HG03139 (cell line): ENCODE results near the gene IZUMO1.
"Not testable (repeated sequence)": the region's sequence is repeated elsewhere in the genome, so short reads cannot be mapped to it uniquely, and the experiment has no call there.

Source experiments
- ATAC-seq: cut with Tn5 transposase; IDR thresholded peaks from one replicate; pipeline ENCODE4 v1.9.1; 2021; ENCODE audit not compliant: unreplicated experiment

The IZUMO1 gene

DNA sequence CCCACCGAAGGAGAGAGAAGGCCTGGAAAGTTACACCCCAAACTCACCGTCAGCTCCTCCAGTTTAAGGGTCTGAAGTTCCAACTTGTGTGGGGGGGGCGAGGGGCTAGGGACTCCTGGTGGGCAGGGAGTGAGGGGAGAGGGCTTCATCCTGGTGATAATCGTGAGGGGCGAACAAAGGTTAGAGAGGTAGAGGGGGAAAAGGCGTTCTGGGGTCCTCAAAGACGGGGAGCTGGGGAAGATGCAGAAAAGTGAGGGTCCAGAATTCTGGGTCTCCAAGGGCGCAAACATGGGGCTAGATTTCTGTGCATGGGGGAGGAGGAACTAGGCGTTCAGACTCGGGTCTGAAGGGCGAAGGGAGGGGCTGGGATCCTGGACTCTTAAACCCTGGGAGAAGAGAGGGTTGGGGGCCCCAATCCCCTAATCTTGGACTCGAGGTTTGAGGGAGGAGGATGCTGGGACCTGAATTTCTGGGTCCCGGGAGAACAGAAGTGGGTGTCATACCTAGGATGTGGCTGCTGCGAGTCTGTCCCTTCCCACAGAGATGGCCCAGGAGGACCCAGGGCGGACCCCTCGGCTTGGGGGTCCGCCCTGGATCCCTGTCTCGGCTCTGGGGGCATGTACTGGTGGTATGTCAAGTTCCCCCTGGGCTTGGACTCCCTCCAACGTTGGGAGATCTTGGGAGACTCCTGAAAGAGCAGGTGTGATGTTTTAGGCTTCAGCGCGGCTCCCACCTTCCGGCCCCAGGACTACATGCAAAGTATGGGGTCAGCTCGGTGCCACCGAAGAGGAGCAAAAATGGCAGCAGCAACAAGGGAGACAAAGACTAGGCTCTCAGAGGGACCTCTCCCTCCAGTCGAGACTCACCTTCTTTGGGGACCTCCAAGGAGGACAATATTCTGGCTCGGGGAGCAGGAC lies 31.7 kb downstream of the IZUMO1 start:
- no peak for ATAC-seq

DNA sequence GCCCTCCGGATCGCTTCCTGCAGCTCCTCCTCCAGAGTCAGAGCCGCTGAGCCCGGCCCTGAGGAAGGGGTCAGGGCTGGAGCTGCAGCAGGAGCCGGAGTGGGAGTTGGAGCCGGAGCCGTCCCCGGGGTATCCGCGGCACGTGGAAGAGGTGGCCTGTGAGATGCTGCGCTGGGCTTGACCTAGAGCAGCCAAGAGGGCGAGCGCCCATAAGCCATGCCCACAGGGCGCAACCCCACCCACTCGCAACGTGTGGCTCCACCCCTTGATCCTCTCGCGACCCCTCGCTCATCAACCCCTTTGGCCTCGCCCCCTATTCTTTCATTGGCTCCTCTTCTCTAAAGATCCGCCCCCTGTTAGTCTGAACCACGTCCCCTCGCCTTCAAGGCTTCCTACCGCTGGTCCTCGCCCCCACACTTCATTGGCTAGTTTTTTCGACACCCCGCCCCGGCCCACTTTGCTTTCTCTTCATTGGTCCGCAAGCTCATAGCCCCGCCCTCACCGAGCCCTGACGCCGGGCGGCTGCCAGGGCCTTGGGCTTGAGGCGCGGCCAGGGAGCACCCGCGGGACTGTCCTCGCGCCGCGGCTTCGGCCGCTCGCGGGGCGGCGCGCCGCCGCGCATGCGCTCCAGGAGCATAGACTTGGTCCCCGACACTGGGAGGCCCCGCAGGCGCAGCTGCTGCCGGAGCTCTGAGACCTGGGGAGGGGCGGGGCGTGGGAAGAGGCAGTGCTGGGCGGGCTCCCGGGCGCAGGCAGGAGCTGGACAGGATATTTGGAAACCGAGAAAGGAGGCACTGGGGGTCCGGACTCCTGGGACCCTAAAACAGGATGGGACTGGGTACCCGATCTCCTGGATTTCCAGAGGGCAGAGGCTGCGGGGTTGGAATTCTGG lies 32.6 kb downstream of the IZUMO1 start:
- ATAC-seq: peak; percentile 85

DNA sequence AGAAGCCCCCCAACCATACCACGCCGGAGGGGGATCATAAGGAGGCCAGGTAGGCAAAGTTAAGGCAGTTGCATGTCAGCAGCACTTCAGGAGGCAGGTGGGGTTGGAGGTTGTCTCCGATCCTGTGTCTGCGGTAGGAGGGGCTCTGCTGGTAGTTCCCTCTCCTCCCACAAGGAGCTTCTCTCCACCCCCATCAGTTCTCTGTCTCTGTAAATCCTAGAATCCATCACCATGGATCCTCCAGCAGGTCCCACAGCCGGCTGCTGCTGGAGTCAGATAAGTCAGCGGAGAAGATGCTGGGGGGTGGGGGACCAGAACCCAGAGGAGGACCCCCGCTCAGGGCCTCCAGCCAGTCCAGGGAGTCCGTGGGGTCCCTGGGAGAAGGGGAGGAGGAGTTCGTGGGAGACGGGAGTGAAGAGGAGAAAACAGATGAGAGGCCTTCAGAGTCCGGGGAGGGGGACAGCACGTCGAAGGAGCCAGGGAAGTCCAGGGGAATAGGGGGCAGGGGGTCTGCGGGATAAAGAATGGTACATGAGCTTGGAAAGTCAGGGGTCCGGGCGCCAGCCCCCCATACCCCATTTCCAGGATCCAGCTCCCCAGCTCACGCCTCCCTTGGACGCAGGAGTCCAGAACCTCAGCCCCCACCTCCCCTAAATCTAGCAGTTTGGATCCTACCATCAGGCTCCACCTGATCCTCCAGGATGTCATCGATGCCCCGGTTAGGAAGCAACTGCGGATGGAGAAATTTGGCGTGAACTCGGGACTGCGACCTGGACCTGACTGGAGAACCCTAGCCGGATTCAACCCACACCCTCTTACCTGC lies 33.5 kb downstream of the IZUMO1 start:
- no peak for ATAC-seq

DNA sequence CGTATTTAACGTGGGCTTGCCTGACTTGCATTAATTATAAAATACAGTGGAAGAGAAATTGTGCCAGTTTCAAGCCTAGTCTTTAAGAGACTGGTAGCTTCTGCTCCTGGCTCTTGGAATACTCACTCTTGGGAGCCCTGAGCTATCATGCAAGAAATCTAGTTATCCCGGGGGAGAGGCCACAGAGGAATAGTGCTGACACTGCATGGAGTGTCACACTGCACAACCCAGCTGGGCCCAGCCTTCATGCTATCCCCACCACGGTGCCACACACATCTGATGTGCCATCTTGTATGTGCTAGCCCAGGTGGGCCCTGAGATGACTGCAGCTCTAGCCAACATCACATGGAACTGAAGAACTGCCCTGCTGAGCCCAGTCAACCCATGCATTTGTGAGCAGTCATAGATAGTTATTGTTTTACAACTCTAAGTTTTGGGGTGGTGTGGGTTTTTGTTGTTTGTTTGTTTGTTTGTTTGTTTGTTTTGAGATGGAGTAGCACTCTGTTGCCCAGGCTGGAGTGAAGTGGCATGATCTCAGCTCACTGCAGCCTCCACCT lies 35.5 kb downstream of the IZUMO1 start:
- no peak for ATAC-seq

DNA sequence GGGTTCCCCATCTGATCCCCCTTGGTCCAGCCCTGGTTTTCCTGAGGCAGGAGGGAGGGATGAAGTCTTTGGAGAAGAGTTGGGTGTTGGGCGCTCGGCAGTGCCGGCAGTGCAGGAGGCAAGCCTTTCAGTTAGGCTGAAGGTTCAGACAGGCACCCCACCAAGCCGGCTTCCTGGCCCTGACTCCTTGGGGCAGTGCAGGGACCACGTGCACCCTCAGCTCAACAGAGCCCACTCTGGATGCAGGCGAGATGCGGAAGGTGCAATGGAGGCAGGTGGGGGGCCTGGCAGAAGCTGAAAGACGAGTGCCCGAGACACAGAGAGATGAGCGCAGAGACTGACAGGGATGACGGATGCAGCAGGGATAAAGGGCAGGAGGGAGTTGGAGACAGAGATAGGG lies 38.2 kb downstream of the IZUMO1 start:
- no peak for ATAC-seq

DNA sequence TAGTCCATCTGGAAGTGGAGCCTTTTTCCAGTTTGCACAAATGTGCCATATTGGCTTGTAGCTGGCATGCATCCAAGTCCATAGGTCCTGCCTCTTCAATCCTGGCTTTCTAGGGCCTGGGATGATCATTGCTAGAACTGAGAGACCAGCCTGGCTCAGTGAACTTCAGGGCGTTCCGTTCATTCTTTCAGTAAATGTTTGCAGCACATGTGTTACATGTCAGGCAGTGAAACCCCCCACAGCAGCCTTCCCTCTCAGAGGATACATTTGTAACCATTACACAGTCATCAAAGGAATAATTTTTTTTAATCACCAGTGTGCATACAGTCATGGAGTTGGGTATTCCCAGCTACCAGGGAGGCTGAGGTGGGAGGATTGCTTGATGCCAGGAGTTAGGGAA lies 41.3 kb downstream of the IZUMO1 start:
- no peak for ATAC-seq

DNA sequence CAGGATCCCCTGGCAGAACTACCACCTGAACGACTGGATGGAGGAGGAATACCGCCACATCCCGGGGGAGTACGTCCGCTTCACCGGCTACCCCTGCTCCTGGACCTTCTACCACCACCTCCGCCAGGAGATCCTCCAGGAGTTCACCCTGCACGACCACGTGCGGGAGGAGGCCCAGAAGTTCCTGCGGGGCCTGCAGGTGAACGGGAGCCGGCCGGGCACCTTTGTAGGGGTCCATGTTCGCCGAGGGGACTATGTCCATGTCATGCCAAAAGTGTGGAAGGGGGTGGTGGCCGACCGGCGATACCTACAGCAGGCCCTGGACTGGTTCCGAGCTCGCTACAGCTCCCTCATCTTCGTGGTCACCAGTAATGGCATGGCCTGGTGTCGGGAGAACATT lies 43.4 kb downstream of the IZUMO1 start:
- ATAC-seq: no peak

DNA sequence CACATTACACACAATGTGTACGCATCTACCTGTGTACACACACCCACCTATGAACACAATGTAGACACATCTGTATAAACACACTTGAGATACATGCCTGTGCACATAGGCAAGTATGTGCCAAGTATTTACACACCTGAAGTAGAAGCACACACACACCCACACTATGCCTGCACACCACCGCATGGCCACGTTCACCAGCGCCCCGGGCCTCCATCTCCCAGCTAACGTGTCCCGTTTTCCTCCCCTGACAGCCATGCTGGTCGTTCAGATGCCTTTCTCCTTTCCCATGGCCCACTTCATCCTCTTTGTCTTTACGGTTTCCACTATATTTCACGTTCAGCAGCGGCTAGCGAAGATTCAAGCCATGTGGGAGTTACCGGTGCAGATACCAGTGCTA lies 44.0 kb downstream of the IZUMO1 start:
- no peak for ATAC-seq

DNA sequence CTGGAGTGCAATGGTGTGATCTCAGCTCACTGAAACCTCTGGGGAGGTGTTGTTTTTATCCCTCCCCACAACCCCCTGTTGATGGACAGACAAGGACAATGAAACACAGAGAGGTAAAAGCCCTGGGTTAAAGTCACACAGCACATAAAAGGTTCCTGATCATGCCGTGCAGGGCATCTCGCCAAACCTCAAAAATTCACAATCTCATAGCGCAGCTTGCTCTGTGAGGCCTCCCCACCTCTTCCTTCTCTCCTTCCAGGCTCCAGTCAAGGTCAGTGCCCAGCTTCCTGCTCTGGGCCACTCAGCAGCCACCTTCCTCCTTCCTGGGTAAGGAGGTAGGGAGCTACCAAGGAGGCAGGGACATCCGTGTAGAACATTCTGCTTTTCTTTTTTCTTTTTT lies 48.7 kb downstream of the IZUMO1 start:
- no peak for ATAC-seq

DNA sequence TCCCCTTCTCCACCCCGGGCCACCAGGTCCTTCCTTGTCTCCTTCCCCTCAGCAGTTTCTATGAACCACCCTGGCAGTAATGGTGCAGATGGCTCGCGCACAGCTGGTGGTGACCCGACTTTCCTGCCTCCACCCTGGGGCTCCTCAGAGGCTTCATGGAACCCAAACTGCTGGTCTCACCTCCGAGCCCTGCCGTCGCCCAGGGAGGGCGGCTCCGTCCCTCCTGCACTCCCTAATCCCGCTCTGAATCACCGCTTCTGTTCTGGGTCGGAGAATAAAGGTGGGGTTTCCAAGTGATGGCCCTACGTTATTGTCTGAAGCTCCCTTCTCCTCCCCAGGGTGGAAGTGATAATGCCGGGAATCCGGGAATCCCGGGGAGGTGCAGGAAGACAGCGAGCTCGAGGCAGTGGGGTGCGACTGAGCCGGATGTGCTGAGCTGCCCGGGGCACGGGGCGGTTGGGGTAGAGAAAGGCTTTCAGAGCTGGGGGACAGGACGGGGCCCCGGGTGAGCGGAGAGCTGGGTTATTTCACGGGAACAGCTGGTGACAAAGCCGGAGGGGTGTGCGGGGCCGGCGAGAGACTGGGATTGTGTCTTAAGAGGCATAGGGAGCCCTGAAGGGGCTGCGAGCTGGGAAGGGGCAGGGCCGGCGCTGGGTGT lies 50.2 kb downstream of the IZUMO1 start:
- no peak for ATAC-seq

DNA sequence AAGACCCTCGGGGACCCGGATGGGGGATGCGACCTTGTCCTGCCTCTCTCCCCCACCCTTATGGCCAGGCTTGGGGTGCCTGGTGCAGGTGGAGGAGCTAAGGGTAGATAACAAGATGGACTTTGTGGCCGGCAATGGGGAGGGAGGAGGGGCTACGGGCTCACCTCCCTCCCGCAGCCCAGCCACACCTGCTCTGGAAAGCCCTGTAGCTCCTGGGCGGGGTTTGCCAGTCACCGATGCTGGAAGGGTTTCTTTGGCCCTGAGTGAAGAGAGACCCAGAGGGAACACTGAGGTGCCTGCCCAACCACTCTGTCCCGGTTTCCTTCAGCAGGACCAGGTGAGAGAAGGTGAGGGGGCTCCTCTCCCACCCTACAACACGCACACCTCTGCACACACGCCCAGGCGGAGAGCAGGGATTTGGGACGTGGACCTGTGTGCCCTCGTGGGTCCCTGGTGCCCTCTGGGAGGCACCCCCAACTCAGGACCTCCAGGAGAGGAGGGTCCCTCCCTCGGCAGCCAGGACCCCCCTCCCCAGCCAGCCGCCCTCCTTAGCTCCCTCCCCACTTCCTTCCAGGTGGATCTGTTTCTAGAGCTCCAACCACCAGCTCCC lies 50.9 kb downstream of the IZUMO1 start, which contains the start of gene FUT2:
FUT2 (plus strand) TSS at position 229 of the 610 bp plus-strand sequence. CDS start 6,986 bp downstream, outside the sequence.
- no peak for ATAC-seq

DNA sequence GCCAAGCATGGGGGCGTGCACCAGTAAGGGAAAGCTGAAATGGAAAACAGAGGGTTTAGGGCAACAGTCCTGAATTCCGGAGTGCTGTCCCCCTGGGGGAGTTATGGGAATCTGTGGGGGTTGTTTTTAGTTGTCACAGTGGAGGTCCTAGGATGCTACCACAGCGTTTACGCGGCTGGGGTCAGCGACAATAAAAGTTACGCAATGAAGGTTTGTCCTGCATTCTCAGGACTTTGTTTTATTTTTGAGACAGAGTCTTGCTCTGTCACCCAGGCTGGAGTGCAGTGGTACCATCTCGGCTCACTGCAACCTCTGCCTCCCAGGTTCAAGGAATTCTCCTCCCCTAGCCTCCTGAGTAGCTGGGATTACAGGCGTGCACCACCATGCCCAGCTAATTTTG lies 53.1 kb downstream of the IZUMO1 start:
- not testable (repeated sequence) for ATAC-seq
